Measurements from ENCODE around the gene C14orf93.

C14orf93 gene

DNA sequence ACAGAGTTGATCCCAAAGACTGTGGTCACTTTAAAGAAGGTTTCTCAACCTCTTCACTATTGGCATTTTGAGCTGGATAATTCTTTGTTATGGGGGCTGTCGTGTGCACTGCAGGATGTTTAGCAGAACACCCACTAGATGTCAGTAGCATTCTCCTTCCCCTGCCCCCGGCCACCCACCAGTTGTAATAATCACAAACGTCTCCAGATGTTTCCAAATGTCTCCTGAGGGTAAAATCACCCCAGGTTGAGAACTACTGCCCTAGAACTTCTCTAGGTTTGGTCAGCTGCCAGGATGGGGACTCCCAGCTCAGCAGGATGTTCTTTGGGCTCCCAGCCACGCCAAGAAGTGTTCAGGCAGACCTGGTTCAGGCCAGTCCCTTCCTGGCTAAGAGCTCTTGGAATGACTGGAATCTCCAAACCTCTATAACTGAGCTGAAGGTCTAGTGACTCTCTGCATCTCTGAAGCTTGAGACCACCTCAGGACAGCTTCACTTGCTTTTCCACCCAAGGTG is 15.1 kb downstream of the C14orf93 start:
- DNase-seq (ENCODE audit: low read depth), result no peak

DNA sequence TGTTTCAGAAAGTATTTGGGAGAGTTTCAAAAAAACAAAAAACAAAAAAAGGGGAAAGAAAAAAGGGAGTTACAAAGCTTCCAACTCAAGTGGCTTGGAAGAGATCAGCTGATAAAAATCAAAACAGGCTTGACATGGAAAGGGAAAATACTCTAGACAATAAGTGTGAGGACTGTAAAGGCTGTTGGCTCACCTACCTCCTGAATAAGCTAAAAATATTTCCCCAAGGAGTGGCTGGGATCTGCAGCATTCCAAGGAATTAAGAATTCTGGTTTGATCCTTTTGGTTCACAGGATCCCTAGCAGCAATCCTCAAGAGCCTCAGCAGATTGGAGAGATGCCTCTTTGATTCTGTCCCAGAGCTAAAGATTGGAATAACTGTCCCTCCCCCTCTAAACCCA is 16.4 kb downstream of the C14orf93 start:
- no peak for DNase-seq (ENCODE audit: low read depth)

- DNase-seq (ENCODE audit: low read depth), result no peak
Observed at GRCh38 chr14:22991852-22992251, 18.1 kb downstream of the C14orf93 start.

GRCh38 chr14:22987291-22987690 is 22.7 kb downstream of the C14orf93 start:
- no peak for DNase-seq (ENCODE audit: low read depth)

DNA sequence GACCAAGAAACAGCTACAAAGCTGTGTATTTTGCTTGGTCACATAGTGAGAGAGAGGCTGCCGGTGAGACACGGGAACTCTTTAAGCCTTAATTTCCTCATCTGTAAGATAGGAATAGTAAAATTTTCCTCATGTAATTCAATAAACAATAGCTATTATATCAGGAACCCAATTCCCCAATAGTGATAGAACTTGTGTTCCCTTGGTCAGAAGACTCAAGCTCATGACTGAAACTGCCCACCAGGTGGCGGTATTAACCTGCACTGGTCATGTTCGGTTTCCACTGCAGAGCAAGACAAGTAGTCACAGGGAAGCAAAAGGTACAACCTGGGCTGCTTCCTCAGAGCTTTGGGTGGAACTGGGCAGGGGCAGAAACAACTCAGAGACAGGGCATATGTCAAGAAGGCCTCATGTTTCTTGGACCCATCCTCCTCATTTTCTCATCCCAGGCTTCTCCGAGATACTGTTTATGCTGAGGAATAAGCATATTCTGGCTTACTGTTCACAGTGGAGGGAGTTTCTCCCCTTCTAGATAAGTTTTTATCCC is 23.4 kb downstream of the C14orf93 start:
- peak; percentile 71 for DNase-seq (ENCODE audit: low read depth)

- DNase-seq (ENCODE audit: low read depth), result no peak
Observed at GRCh38 chr14:22985894-22986507, 23.9 kb downstream of the C14orf93 start.

DNA sequence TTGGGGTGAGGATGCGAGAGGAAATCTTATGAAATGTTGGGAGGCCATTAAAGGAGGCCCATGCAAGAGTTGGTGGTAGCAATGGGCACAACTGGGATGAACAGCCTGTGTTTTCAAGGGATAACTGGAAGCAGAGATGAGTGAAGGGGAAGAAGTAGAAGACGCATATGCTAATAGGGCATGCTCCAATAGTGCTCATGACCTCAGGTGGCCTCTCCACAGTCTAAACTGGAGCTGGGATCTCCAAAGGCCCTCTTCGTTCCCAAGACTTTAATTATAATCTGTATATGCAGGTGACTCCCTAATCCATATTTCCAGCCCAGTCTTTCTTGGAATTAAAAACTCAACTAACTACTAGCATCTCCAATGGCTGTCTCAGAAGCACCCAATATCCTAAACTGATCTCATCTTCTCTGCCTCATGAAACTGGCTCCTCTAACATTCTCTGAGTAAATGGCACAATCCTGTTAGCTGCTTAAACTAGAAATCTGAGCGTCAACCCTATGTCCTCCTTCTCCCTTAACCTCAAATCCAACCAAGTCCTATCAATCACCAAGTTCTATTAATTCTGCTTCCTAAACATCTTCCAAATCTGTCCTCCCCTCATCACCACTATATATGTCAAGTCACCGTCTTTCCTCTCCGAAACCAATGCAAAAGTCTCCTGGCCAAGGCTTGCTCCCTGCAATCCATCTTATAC is 24.8 kb downstream of the C14orf93 start:
- no peak for DNase-seq (ENCODE audit: low read depth)

- DNase-seq (ENCODE audit: low read depth), result peak; percentile 46
Observed at GRCh38 chr14:22982477-22983245, 27.3 kb downstream of the C14orf93 start, which contains the start of gene AJUBA. Gene AJUBA (minus strand): TSS chr14:22982551. CDS start chr14:22982266, 285 bp downstream.

- DNase-seq (ENCODE audit: low read depth), result no peak
Observed at GRCh38 chr14:22981876-22982476, 28.0 kb downstream of the C14orf93 start.

- no peak for DNase-seq (ENCODE audit: low read depth)
Observed at GRCh38 chr14:22981090-22981875, 28.7 kb downstream of the C14orf93 start.

GRCh38 chr14:22980672-22981089 is 29.3 kb downstream of the C14orf93 start:
- DNase-seq (ENCODE audit: low read depth), result peak; percentile 39

- no peak for DNase-seq (ENCODE audit: low read depth)
Observed at GRCh38 chr14:22979748-22980392, 30.1 kb downstream of the C14orf93 start.

- DNase-seq (ENCODE audit: low read depth), result no peak
Observed at GRCh38 chr14:22978981-22979671, 30.8 kb downstream of the C14orf93 start.

- DNase-seq (ENCODE audit: low read depth), result no peak
Observed at GRCh38 chr14:22978487-22978837, 31.5 kb downstream of the C14orf93 start.

DNA sequence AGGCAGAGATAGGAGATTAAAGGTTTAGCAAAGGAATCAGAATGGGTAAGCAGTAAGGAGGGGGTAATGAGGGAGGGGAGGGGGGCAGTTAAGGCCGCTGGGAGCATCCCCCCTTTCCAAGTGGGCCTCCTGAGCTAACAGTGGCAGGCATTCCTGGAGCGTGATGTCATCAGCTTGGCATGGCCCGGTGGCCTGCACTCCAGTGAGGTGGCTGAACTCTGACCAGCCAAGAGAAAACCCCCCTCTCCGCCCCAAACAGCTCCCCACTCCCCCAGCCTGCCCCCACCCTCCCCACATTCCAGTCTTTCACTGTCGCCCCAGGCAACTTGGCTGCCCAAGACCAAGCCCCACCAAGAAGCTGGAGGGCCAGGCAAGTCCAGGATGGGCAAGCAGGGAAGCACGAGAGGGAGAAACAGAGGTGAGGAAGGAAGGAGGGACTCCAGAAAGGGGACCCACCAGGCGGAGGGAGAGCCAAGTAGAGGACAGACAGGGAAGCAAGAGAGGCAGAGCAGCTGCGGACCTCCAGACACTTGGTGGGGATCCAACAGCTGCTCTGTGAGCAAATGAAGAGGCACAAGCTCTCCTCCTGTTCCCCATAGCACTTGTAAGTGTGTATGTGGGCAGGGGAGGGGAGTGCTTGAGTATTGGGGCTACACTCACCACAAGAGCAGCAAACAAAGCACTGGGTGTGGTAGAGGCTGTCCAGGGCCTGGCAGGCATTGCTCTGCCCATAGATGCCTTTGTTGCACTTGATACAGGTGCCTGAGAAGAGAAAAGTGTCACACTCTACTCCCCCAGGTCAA is 32.1 kb downstream of the C14orf93 start:
- DNase-seq (ENCODE audit: low read depth), result no peak

DNA sequence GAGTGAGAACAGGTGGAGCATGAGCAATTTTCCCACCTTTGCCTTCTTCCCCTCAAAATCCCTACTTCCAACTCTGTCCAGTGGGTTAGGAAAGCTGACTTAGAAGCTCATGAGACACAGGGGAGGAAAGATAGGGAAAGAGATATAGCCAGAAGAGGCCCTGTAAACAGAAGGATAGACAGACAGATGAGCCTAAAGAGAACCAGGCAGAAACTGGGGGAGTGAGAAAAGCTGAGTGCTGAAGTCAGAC is 32.6 kb downstream of the C14orf93 start:
- DNase-seq (ENCODE audit: low read depth), result no peak

GRCh38 chr14:22976620-22977433 is 33.1 kb downstream of the C14orf93 start:
- DNase-seq (ENCODE audit: low read depth), result no peak

DNA sequence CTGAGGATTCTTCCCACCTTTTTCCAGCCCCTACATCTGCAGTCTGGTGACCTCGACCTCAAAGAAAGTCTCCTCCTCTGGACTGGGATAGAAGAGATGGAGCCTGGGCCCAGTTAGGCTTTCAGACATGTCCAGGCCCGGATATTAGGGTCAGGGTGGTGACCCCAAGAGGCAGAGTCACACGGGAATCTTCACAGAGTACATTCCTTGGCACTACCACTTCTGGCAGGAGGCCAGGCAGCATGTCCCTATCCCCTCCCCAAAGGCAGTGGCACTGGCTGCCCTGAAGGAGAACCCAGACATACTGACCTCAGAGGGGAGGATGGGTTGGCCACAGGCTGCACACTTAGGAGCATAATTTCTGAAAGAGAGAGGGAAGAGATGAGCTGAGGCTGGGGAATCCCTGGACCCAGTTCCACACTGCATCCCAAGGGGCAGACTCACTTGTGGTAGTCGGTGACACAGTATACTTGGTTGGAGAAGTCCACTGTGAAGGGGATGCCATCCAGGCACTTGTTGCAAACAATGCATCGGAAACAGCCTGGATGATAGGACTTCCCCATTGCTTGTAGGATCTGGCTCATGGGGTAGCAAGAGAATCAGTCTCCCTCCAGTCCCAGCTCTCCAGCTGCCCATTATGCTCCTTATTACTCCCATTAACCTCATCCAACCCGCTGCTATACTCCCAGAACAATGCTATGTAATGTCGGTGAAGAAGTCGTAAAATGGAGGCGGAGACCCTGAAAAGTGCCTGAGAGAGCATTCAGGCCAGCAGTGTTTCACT is 35.2 kb downstream of the C14orf93 start:
- DNase-seq (ENCODE audit: low read depth), result no peak
